Panc1 (cell line): ENCODE data around the gene TRERF1. TPM values are rescaled to one million over a fixed set of nuclear protein-coding genes. Genes with fewer than 3 reads are reported as not detected.

Experiments
- ATAC-seq: fragments of 200-7000 bp; cut with Tn5 transposase; 2 replicates; pipeline ENCODE4 v1.9.1; 2020; ENCODE audit warnings: mild to moderate bottlenecking, moderate library complexity
- BruUV-seq: library from RNA; stranded (reverse); fragments of 400-500 nt; replicated peaks from 2 replicates; lab custom pipeline; 2021; lab: Mats Ljungman, UMichigan
- CTCF ChIA-PET: fragments of 300-600 bp; sonication (Branson Sonifier 250); formaldehyde crosslinking; loops from one replicate; lab custom pipeline; 2022; ENCODE audit warnings: antibody characterized with exemption; lab: Charles Lee
- POLR2A ChIA-PET: fragments of 300-600 bp; sonication (Branson Sonifier 250); formaldehyde crosslinking; loops from one replicate; lab custom pipeline; 2022; ENCODE audit warnings: antibody characterized with exemption; lab: Charles Lee
- DNase-seq: peaks from one replicate; pipeline ENCODE4 v3.0.0-alpha.2; 2010; ENCODE audit warnings: low read depth, low spot score
- H3K27ac ChIP-seq: 2 replicates; pipeline ENCODE4 v1.5.1; 2011; ENCODE audit warnings: mild to moderate bottlenecking, low read length, inconsistent platforms
- H3K27me3 ChIP-seq: fragments of 200-500 bp; sonication (Bioruptor generic); 2 replicates; pipeline ENCODE4 v1.6.0; 2014; ENCODE audit warnings: low read length, inconsistent platforms; ENCODE audit not compliant: control insufficient read depth, insufficient read depth
- H3K36me3 ChIP-seq: fragments of 200-500 bp; sonication (Bioruptor generic); 2 replicates; pipeline ENCODE4 v1.5.1; 2014; ENCODE audit warnings: inconsistent platforms, mild to moderate bottlenecking, low read length, moderate library complexity; ENCODE audit not compliant: control insufficient read depth, insufficient read depth
- H3K4me1 ChIP-seq: 2 replicates; pipeline ENCODE4 v1.5.1; 2011; ENCODE audit warnings: inconsistent platforms, mild to moderate bottlenecking, low read length, moderate library complexity; ENCODE audit not compliant: control insufficient read depth, insufficient read depth
- H3K4me3 ChIP-seq, 2 experiments: 2 replicates each; pipeline ENCODE4 v1.5.1; 2011 to 2012; ENCODE audit warnings: low read depth in 2 of 2, low read length in 2 of 2, mild to moderate bottlenecking in 2 of 2, inconsistent platforms in 1 of 2, moderate library complexity in 1 of 2
- H3K9me3 ChIP-seq: fragments of 200-500 bp; sonication (Bioruptor generic); 2 replicates; pipeline ENCODE4 v1.5.1; 2014; ENCODE audit warnings: low read depth, mild to moderate bottlenecking, inconsistent platforms, low read length, moderate library complexity; ENCODE audit not compliant: control insufficient read depth, insufficient read depth
- POLR2AphosphoS5 ChIP-seq: IDR thresholded peaks from 2 replicates; pipeline ENCODE4 v1.6.1; 2012; ENCODE audit warnings: mild to moderate bottlenecking, low read depth, low read length, moderate library complexity
- SIN3A ChIP-seq: IDR thresholded peaks from 2 replicates; pipeline ENCODE4 v1.6.1; 2012; ENCODE audit warnings: low read depth, mild to moderate bottlenecking, low read length, moderate library complexity, borderline replicate concordance; ENCODE audit not compliant: insufficient read depth
- TCF7L2 ChIP-seq: IDR thresholded peaks from 2 replicates; pipeline ENCODE4 v1.6.1; 2011; ENCODE audit warnings: mild to moderate bottlenecking, low read depth, low read length, inconsistent platforms
- in situ Hi-C: cut with HindIII; loops from 2 replicates; pipeline ENCODE4 v1.10.0; 2016; ENCODE audit warnings: low sequenced_read_pairs, low pct_unique_long_range_greater_than_20kb
- intact Hi-C: fragments of 100-400 bp; cut with micrococcal nuclease; formaldehyde crosslinking; loops from one replicate; pipeline ENCODE4 v1.10.0; 2022; ENCODE audit not compliant: unreplicated experiment
- total RNA-seq: library from RNA; stranded (reverse); gene quantifications from one replicate; pipeline ENCODE4 v1.2.1, GENCODE V29; 2021; ENCODE audit not compliant: unreplicated experiment
- TF ChIP-seq, protein P1 (sequence below), 2 experiments: IDR thresholded peaks; 2 replicates each; pipeline ENCODE4 v1.6.1; 2011 to 2012; ENCODE audit warnings: low read depth in 2 of 2, control low read depth in 1 of 2, low read length in 1 of 2, mild to moderate bottlenecking in 1 of 2, moderate library complexity in 1 of 2; ENCODE audit not compliant: insufficient read depth in 1 of 2
- TF ChIP-seq, protein P2 (sequence below): fragments of 450-650 bp; IDR thresholded peaks from 2 replicates; pipeline ENCODE4 v1.5.1; 2017; ENCODE audit warnings: mild to moderate bottlenecking

The TRERF1 gene
- total RNA-seq, 1 experiment from 2014 or later, result 30.6 TPM

- Histone ChIP-seq H3K4me1 (no peaks in the 10 kb centered on the region), H3K9me3 (no peaks in the 10 kb centered on the region), H3K27ac (no peak overlapping the region), H3K27me3 (no peaks in the 10 kb centered on the region), H3K36me3 (no peaks in the 10 kb centered on the region), H3K4me3 (no peak overlapping the region)
- no TSS peak for BruUV-seq
- intact Hi-C loops (no loop called here), in situ Hi-C loops (no loop called here)
- ChIA-PET CTCF (no interaction called here), POLR2A (no interaction called here)
- no peak for TF ChIP-seq SIN3A
- TF ChIP-seq TCF7L2, result no peak
- no peak for TF ChIP-seq POLR2AphosphoS5
- TF ChIP-seq, protein P1, sequence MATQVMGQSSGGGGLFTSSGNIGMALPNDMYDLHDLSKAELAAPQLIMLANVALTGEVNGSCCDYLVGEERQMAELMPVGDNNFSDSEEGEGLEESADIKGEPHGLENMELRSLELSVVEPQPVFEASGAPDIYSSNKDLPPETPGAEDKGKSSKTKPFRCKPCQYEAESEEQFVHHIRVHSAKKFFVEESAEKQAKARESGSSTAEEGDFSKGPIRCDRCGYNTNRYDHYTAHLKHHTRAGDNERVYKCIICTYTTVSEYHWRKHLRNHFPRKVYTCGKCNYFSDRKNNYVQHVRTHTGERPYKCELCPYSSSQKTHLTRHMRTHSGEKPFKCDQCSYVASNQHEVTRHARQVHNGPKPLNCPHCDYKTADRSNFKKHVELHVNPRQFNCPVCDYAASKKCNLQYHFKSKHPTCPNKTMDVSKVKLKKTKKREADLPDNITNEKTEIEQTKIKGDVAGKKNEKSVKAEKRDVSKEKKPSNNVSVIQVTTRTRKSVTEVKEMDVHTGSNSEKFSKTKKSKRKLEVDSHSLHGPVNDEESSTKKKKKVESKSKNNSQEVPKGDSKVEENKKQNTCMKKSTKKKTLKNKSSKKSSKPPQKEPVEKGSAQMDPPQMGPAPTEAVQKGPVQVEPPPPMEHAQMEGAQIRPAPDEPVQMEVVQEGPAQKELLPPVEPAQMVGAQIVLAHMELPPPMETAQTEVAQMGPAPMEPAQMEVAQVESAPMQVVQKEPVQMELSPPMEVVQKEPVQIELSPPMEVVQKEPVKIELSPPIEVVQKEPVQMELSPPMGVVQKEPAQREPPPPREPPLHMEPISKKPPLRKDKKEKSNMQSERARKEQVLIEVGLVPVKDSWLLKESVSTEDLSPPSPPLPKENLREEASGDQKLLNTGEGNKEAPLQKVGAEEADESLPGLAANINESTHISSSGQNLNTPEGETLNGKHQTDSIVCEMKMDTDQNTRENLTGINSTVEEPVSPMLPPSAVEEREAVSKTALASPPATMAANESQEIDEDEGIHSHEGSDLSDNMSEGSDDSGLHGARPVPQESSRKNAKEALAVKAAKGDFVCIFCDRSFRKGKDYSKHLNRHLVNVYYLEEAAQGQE (IDR thresholded peaks at IDR 0.05; ENCODE audit: insufficient read depth in 1 of 2, low read depth in 2 of 2, low read length in 1 of 2), result no peak
- TF ChIP-seq, protein P2, sequence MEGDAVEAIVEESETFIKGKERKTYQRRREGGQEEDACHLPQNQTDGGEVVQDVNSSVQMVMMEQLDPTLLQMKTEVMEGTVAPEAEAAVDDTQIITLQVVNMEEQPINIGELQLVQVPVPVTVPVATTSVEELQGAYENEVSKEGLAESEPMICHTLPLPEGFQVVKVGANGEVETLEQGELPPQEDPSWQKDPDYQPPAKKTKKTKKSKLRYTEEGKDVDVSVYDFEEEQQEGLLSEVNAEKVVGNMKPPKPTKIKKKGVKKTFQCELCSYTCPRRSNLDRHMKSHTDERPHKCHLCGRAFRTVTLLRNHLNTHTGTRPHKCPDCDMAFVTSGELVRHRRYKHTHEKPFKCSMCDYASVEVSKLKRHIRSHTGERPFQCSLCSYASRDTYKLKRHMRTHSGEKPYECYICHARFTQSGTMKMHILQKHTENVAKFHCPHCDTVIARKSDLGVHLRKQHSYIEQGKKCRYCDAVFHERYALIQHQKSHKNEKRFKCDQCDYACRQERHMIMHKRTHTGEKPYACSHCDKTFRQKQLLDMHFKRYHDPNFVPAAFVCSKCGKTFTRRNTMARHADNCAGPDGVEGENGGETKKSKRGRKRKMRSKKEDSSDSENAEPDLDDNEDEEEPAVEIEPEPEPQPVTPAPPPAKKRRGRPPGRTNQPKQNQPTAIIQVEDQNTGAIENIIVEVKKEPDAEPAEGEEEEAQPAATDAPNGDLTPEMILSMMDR, result no peak
- DNase-seq, result no peak
- ATAC-seq, result no peak
These were observed 36.4 kb upstream of the TRERF1 start for GRCh38 chr6:42488129-42488528.

DNA sequence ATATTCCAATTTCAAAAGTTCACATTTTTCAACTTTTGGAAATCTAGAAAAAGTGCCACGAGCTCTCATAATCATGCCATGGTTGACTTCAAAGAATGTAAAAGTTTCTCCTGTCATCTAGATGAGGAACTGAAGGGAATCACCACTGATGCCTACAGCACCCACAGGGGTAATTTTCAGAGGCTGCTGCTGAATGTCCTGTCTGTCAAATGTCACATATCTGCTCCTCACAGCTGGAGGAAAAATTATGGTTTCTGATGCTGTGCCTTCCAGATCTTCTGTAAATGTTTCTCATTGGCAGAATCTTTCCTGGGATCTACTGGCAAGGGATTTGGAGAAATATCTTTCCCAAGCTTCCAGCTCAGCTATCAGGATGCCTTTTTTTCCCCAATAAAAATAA is 32.5 kb upstream of the TRERF1 start:
- no peak for TF ChIP-seq POLR2AphosphoS5
- TF ChIP-seq TCF7L2, result no peak
- TF ChIP-seq, protein P1 (IDR thresholded peaks at IDR 0.05; ENCODE audit: insufficient read depth in 1 of 2, low read depth in 2 of 2, low read length in 1 of 2), result no peak
- no peak for TF ChIP-seq SIN3A
- TF ChIP-seq, protein P2, result no peak
- H3K4me3 ChIP-seq, result no peak overlapping the region
- no peaks in the 10 kb centered on the region for H3K27me3 ChIP-seq
- in situ Hi-C loops (no loop called here), intact Hi-C loops (no loop called here)
- H3K27ac ChIP-seq, result no peak overlapping the region
- ChIA-PET POLR2A (no interaction called here), CTCF (no interaction called here)
- ATAC-seq, result no peak
- H3K4me1 ChIP-seq, result no peaks in the 10 kb centered on the region
- no peaks in the 10 kb centered on the region for H3K36me3 ChIP-seq
- BruUV-seq, result no TSS peak
- no peaks in the 10 kb centered on the region for H3K9me3 ChIP-seq
- DNase-seq, result no peak
